Smooth muscle cell (in vitro differentiated cells): Measurements from ENCODE around the gene ADSL. TPM values are rescaled to one million over a fixed set of nuclear protein-coding genes. Genes with fewer than 3 reads are reported as not detected.

Source experiments
- DNase-seq: peaks from one replicate; lab custom pipeline; 2025; ENCODE audit not compliant: unreplicated experiment; lab: John Stamatoyannopoulos, UW
- H2AFZ ChIP-seq: fragments of 200-600 bp; sonication (generic); 2 replicates; pipeline ENCODE4 v1.6.0; 2016; ENCODE audit warnings: antibody characterized with exemption, low read depth, mild to moderate bottlenecking
- H3F3A ChIP-seq: fragments of 200-600 bp; sonication (generic); 2 replicates; pipeline ENCODE4 v1.6.0; 2017; ENCODE audit warnings: antibody characterized with exemption, low read depth
- H3K27ac ChIP-seq: fragments of 200-600 bp; sonication (generic); 2 replicates; pipeline ENCODE4 v1.5.1; 2016; ENCODE audit warnings: low read depth, mild to moderate bottlenecking
- H3K27me3 ChIP-seq: fragments of 200-600 bp; sonication (generic); 2 replicates; pipeline ENCODE4 v1.6.1; 2016; ENCODE audit warnings: low read depth, mild to moderate bottlenecking
- H3K36me3 ChIP-seq: fragments of 200-600 bp; sonication (generic); 2 replicates; pipeline ENCODE4 v1.5.1; 2016; ENCODE audit warnings: low read depth
- H3K4me1 ChIP-seq: fragments of 200-600 bp; sonication (generic); 2 replicates; pipeline ENCODE4 v1.5.1; 2016; ENCODE audit warnings: low read depth
- H3K4me2 ChIP-seq: fragments of 200-600 bp; sonication (generic); 2 replicates; pipeline ENCODE4 v1.6.0; 2016; ENCODE audit warnings: mild to moderate bottlenecking
- H3K4me3 ChIP-seq: fragments of 200-600 bp; sonication (generic); 2 replicates; pipeline ENCODE4 v1.5.1; 2016; ENCODE audit warnings: mild to moderate bottlenecking
- H3K79me2 ChIP-seq: fragments of 200-600 bp; sonication (generic); 2 replicates; pipeline ENCODE4 v1.6.0; 2016; ENCODE audit warnings: low read depth, mild to moderate bottlenecking
- H3K9ac ChIP-seq: fragments of 200-600 bp; sonication (generic); 2 replicates; pipeline ENCODE4 v1.6.0; 2016; ENCODE audit warnings: low read depth
- H3K9me3 ChIP-seq: fragments of 200-600 bp; sonication (generic); replicated peaks from 2 replicates; pipeline ENCODE4 v1.5.1; 2016; ENCODE audit warnings: low read depth
- H4K20me1 ChIP-seq: fragments of 200-600 bp; sonication (generic); 2 replicates; pipeline ENCODE4 v1.6.0; 2016; ENCODE audit warnings: low read depth
- CTCF ChIP-seq: fragments of 200-600 bp; sonication (generic); IDR thresholded peaks from 2 replicates; pipeline ENCODE4 v1.5.1; 2017; ENCODE audit warnings: borderline replicate concordance, mild to moderate bottlenecking, antibody characterized with exemption; ENCODE audit not compliant: insufficient read depth, poor library complexity, severe bottlenecking
- WGBS: methylation state at CpG from one replicate; pipeline ENCODE4 v1.1.7; 2016; ENCODE audit warnings: low lambda C conversion rate; 5-methylcytosine and 5-hydroxymethylcytosine counted together
- polyA plus RNA-seq: library from polyadenylated mRNA; unstranded; fragments of >200 nt; fragmentation: Nextera tagmentation; extraction: Ambion mirVana; gene quantifications from 2 replicates; pipeline ENCODE4 v1.2.1, GENCODE V29; 2016
- total RNA-seq: library from RNA; depleted of rRNA; stranded (reverse); fragments of >200 nt; gene quantifications from 2 replicates; pipeline ENCODE4 v1.2.3, GENCODE V29; 2014

Gene ADSL
- total and polyA plus RNA-seq, 2 experiments from 2014 or later: 45.9 to 65.1 TPM

- H3K27me3 ChIP-seq: no peaks in the 10 kb centered on the region
- no peak overlapping the region for H2AFZ ChIP-seq
- H3K4me1 ChIP-seq: no peaks in the 10 kb centered on the region
- H3K9me3 ChIP-seq: no peaks in the 10 kb centered on the region
- H3K4me2 ChIP-seq: no peak overlapping the region
- no peaks in the 10 kb centered on the region for H3F3A ChIP-seq
- peaks cover 58% of the 10 kb centered on the region for H3K79me2 ChIP-seq
- H3K36me3 ChIP-seq: peaks cover 10% of the 10 kb centered on the region
- no peak overlapping the region for H3K9ac ChIP-seq
- H3K4me3 ChIP-seq: no peak overlapping the region
- peaks cover 70% of the 10 kb centered on the region for H4K20me1 ChIP-seq
- no peak overlapping the region for H3K27ac ChIP-seq
- no peak for DNase-seq
- TF ChIP-seq CTCF: no peak
- over 99% methylated on average over 4 of the region's 4 CpGs for WGBS
These were observed 84.7 kb downstream of the ADSL start for GRCh38 chr22:40430991-40431390.

- no peaks in the 10 kb centered on the region for H3K9me3 ChIP-seq
- H3K36me3 ChIP-seq: peaks cover 6% of the 10 kb centered on the region
- H3K4me1 ChIP-seq: peaks cover 4% of the 10 kb centered on the region
- no peak overlapping the region for H3K4me3 ChIP-seq
- DNase-seq: no peak
- H3F3A ChIP-seq: peaks cover 9% of the 10 kb centered on the region
- TF ChIP-seq CTCF: no peak
- H3K4me2 ChIP-seq: no peak overlapping the region
- 96% methylated on average over 5 of the region's 5 CpGs for WGBS
- H3K79me2 ChIP-seq: peaks cover 60% of the 10 kb centered on the region
- peaks cover 71% of the 10 kb centered on the region for H4K20me1 ChIP-seq
- H3K27me3 ChIP-seq: no peaks in the 10 kb centered on the region
- H3K9ac ChIP-seq: no peak overlapping the region
- H3K27ac ChIP-seq: no peak overlapping the region
- H2AFZ ChIP-seq: no peak overlapping the region
These were observed 85.9 kb downstream of the ADSL start for GRCh38 chr22:40432157-40432556.

GRCh38 chr22:40432625-40433024 lies 86.3 kb downstream of the ADSL start:
- 99% methylated on average over 2 of the region's 2 CpGs for WGBS

More at GRCh38 chr22:40432625-40433024, 86.3 kb downstream of the ADSL start:
- no peak overlapping the region for H3K9ac ChIP-seq
- H3K27me3 ChIP-seq: no peaks in the 10 kb centered on the region
- no peak overlapping the region for H3K27ac ChIP-seq
- H3K4me3 ChIP-seq: no peak overlapping the region
- no peak overlapping the region for H2AFZ ChIP-seq
- TF ChIP-seq CTCF: no peak
- peaks cover 4% of the 10 kb centered on the region for H3K4me1 ChIP-seq
- H4K20me1 ChIP-seq: peaks cover 70% of the 10 kb centered on the region
- no peaks in the 10 kb centered on the region for H3K9me3 ChIP-seq
- DNase-seq: no peak
- peaks cover 60% of the 10 kb centered on the region for H3K79me2 ChIP-seq
- H3F3A ChIP-seq: peaks cover 13% of the 10 kb centered on the region
- H3K36me3 ChIP-seq: peaks cover 6% of the 10 kb centered on the region
- no peak overlapping the region for H3K4me2 ChIP-seq
